Thoracic aorta (tissue), 2 donors: ENCODE results near the gene SRL. TPM values are rescaled to one million over a fixed set of nuclear protein-coding genes. Genes with fewer than 3 reads are reported as not detected.

Source experiments
- ATAC-seq: fragments of 150-250 bp; one replicate; pipeline ENCODE4 v1.8.0; 2017; ENCODE audit warnings: low read depth; ENCODE audit not compliant: insufficient number of reproducible peaks, low FRiP score
- DNase-seq: peaks from one replicate; pipeline ENCODE4 v3.0.0-alpha.2; 2020; ENCODE audit warnings: low spot score
- H3K27ac ChIP-seq, 2 donors: fragments of 200-600 bp; sonication (generic); 1 replicate in 1 of 2; 2 replicates in 1 of 2; pipeline ENCODE4 v1.5.1; 2016; ENCODE audit warnings: mild to moderate bottlenecking in 2 of 2, moderate library complexity in 2 of 2
- H3K27me3 ChIP-seq: fragments of 200-600 bp; sonication (generic); replicated peaks from 2 replicates; pipeline ENCODE4 v1.6.0; 2016; ENCODE audit warnings: mild to moderate bottlenecking; ENCODE audit not compliant: insufficient read depth
- H3K36me3 ChIP-seq: fragments of 200-600 bp; sonication (generic); one replicate; pipeline ENCODE4 v1.5.1; 2016
- H3K4me1 ChIP-seq, 2 donors: fragments of 200-600 bp; sonication (generic); 1 replicate in 1 of 2; 2 replicates in 1 of 2; pipeline versions ENCODE4 v1.5.1 to v1.6.0; 2016; ENCODE audit warnings: low read depth in 2 of 2, mild to moderate bottlenecking in 1 of 2; ENCODE audit not compliant: control insufficient read depth in 1 of 2
- H3K4me3 ChIP-seq: fragments of 200-600 bp; sonication (generic); 2 replicates; pipeline ENCODE4 v1.5.1; 2016; ENCODE audit warnings: mild to moderate bottlenecking
- H3K9me3 ChIP-seq: fragments of 200-600 bp; sonication (generic); 2 replicates; pipeline ENCODE4 v1.5.1; 2016
- CTCF ChIP-seq: fragments of 200-600 bp; sonication (generic); IDR thresholded peaks from one replicate; pipeline ENCODE4 v1.5.1; 2019; ENCODE audit warnings: antibody characterized with exemption
- total RNA-seq, 2 donors: library from RNA; depleted of rRNA; stranded (reverse); fragments of >200 nt; gene quantifications; one replicate each; pipeline versions ENCODE4 v1.1.0 to v1.2.3, GENCODE V29; 2016

The SRL gene
- total RNA-seq, 2 donors from 2014 or later = 0.68 to 1.1 TPM

- Histone ChIP-seq H3K9me3 (no peaks in the 10 kb centered on the region), H3K27me3 (no peaks in the 10 kb centered on the region), H3K27ac (no peak overlapping the region), H3K4me1 (peaks cover 0 to 10% of the 10 kb centered on the region in 2 donors), H3K36me3 (no peaks in the 10 kb centered on the region), H3K4me3 (peak overlapping the region; percentile 5)
- peak; percentile 78 for TF ChIP-seq CTCF
- DNase-seq = no peak
- ATAC-seq = no peak
Observed at GRCh38 chr16:4200000-4200780, 41.7 kb downstream of the SRL start.

- H3K4me3 ChIP-seq = no peak overlapping the region
- no peak for TF ChIP-seq CTCF
- no peaks in the 10 kb centered on the region for H3K36me3 ChIP-seq
- no peak for DNase-seq
- peaks cover 0 to 10% of the 10 kb centered on the region in 2 donors for H3K4me1 ChIP-seq
- no peaks in the 10 kb centered on the region for H3K27me3 ChIP-seq
- no peaks in the 10 kb centered on the region for H3K9me3 ChIP-seq
- no peak overlapping the region for H3K27ac ChIP-seq
- no peak for ATAC-seq
Observed at GRCh38 chr16:4198816-4199215, 43.1 kb downstream of the SRL start.

- no peak overlapping the region for H3K4me3 ChIP-seq
- no peaks in the 10 kb centered on the region for H3K9me3 ChIP-seq
- TF ChIP-seq CTCF = no peak
- H3K4me1 ChIP-seq = no peaks in the 10 kb centered on the region
- ATAC-seq (no peak), DNase-seq (no peak)
- no peak overlapping the region for H3K27ac ChIP-seq
- no peaks in the 10 kb centered on the region for H3K27me3 ChIP-seq
- no peaks in the 10 kb centered on the region for H3K36me3 ChIP-seq
Observed at GRCh38 chr16:4194661-4195060, 47.2 kb downstream of the SRL start.

GRCh38 chr16:4193920-4194319 is 48.0 kb downstream of the SRL start:
- ATAC-seq (no peak), DNase-seq (no peak)
- Histone ChIP-seq H3K36me3 (no peaks in the 10 kb centered on the region), H3K4me3 (no peak overlapping the region), H3K9me3 (no peaks in the 10 kb centered on the region), H3K4me1 (no peaks in the 10 kb centered on the region), H3K27ac (no peak overlapping the region), H3K27me3 (no peaks in the 10 kb centered on the region)
- TF ChIP-seq CTCF = no peak

- Histone ChIP-seq H3K9me3 (no peaks in the 10 kb centered on the region), H3K27me3 (no peaks in the 10 kb centered on the region), H3K27ac (no peak overlapping the region), H3K4me1 (no peaks in the 10 kb centered on the region), H3K36me3 (no peaks in the 10 kb centered on the region), H3K4me3 (no peak overlapping the region)
- no peak for TF ChIP-seq CTCF
- DNase-seq = no peak
- ATAC-seq = no peak
Observed at GRCh38 chr16:4192206-4192605, 49.7 kb downstream of the SRL start.
